GM12892 (cell line): ENCODE data around the gene CCDC88C.

ENCODE experiments used
- POLR2A ChIP-seq: IDR thresholded peaks from 2 replicates; pipeline ENCODE4 v1.6.1; 2011; ENCODE audit warnings: low read depth, low read length, control low read depth
- POLR2AphosphoS5 ChIP-seq: IDR thresholded peaks from 2 replicates; pipeline ENCODE4 v1.6.1; 2011; ENCODE audit warnings: low read depth, low read length, control low read depth
- TAF1 ChIP-seq: IDR thresholded peaks from 2 replicates; pipeline ENCODE4 v1.6.1; 2011; ENCODE audit warnings: low read depth, mild to moderate bottlenecking, control low read depth, low read length, borderline replicate concordance

DNA sequence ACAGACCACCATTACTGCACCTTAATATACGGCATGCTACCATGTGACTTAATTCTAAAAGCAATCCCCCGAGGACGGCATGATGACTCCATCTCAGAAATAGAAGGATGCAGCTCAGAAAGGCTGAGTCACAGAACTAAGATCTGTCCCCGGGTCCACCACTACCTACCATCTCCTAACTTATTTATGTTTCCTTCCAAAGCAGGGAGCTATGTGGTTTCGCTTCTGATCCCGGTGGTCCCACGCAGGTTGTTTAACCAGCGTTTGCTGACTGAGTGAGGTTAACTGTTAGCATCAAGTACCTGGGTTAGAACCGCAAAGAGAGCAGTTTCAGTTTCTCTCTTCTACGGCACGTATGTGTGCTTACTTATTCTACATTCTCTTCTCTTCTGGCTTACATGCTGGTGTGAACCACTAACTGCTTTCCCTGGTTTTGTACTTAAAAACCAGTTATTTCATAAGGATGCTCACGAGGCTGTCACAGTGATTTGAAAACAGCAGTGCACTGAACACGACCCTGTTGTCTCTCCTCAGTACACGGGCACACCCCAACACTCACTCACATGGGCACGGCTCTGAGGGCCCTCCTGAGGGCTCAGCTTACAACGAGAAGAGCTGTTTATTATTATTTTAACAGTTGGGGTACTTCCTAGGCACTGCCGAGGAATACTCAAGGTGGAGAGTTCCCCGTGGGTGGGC, 66.7 kb downstream of the CCDC88C start:
- TF ChIP-seq POLR2AphosphoS5, result no peak; the same call in 1 of the 2 replicates
- no peak; the same call in 1 of the 2 replicates for TF ChIP-seq POLR2A
- TF ChIP-seq TAF1, result no peak
